Measurements from ENCODE around the gene TMEM63B.
"Not testable (repeated sequence)": the region's sequence is repeated elsewhere in the genome, so short reads cannot be mapped to it uniquely, and the experiment has no call there.

DNA sequence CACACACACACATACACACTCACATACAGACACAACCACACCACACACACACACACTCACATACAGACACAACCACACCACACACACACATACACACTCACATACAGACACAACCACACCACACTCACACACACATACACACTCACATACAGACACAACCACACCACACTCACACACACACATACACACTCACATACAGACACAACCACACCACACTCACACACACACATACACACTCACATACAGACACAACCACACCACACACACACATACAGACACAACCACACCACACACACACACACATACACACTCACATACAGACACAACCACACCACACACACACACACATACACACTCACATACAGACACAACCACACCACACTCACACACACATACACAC lies 54.4 kb downstream of the TMEM63B start:
- TF ChIP-seq, protein P1, sequence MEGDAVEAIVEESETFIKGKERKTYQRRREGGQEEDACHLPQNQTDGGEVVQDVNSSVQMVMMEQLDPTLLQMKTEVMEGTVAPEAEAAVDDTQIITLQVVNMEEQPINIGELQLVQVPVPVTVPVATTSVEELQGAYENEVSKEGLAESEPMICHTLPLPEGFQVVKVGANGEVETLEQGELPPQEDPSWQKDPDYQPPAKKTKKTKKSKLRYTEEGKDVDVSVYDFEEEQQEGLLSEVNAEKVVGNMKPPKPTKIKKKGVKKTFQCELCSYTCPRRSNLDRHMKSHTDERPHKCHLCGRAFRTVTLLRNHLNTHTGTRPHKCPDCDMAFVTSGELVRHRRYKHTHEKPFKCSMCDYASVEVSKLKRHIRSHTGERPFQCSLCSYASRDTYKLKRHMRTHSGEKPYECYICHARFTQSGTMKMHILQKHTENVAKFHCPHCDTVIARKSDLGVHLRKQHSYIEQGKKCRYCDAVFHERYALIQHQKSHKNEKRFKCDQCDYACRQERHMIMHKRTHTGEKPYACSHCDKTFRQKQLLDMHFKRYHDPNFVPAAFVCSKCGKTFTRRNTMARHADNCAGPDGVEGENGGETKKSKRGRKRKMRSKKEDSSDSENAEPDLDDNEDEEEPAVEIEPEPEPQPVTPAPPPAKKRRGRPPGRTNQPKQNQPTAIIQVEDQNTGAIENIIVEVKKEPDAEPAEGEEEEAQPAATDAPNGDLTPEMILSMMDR (IDR thresholded peaks at IDR 0.05), result not testable (repeated sequence)
- TF ChIP-seq POLR2A (IDR thresholded peaks at IDR 0.05), result not testable (repeated sequence)

Data from prostate gland (tissue), 2 donors.